Neuronal stem cell (in vitro differentiated cells): ENCODE data around the gene IL18BP.

Source experiments
- DNase-seq: peaks from one replicate; pipeline ENCODE4 v3.0.0-alpha.2; 2013; ENCODE audit warnings: low spot score
- H2AFZ ChIP-seq: one replicate; pipeline ENCODE4 v1.6.1; 2013; ENCODE audit warnings: mild to moderate bottlenecking, low read length, inconsistent platforms
- H2AK5ac ChIP-seq: 2 replicates; pipeline ENCODE4 v1.6.1; 2013; ENCODE audit warnings: low read depth, mild to moderate bottlenecking, inconsistent platforms, low read length, moderate library complexity, mixed read lengths
- H2BK120ac ChIP-seq: 2 replicates; pipeline ENCODE4 v1.6.1; 2013; ENCODE audit warnings: low read depth, mild to moderate bottlenecking, inconsistent platforms, low read length, moderate library complexity, mixed read lengths
- H2BK12ac ChIP-seq: one replicate; pipeline ENCODE4 v1.6.1; 2013; ENCODE audit warnings: low read length, inconsistent platforms
- H2BK15ac ChIP-seq: 2 replicates; pipeline ENCODE4 v1.6.1; 2013; ENCODE audit warnings: mild to moderate bottlenecking, low read length, inconsistent platforms, mixed read lengths
- H2BK5ac ChIP-seq: one replicate; pipeline ENCODE4 v1.6.1; 2013; ENCODE audit warnings: inconsistent platforms, mild to moderate bottlenecking, low read length, moderate library complexity
- H3K14ac ChIP-seq: one replicate; pipeline ENCODE4 v1.6.1; 2013; ENCODE audit warnings: low read length, inconsistent platforms
- H3K18ac ChIP-seq: 2 replicates; pipeline ENCODE4 v1.6.1; 2013; ENCODE audit warnings: low read length, inconsistent platforms
- H3K23ac ChIP-seq: 2 replicates; pipeline ENCODE4 v1.6.1; 2013; ENCODE audit warnings: low read depth, mild to moderate bottlenecking, mixed read lengths, low read length, inconsistent platforms; ENCODE audit not compliant: poor library complexity
- H3K27ac ChIP-seq: replicated peaks from 3 replicates; pipeline ENCODE4 v1.5.1; 2013; ENCODE audit warnings: low read length, inconsistent platforms
- H3K27me3 ChIP-seq, 3 experiments: 2 replicates each; pipeline ENCODE4 v1.6.1; 2013; ENCODE audit warnings: low read length in 3 of 3, mild to moderate bottlenecking in 2 of 3, inconsistent platforms in 1 of 3, low read depth in 1 of 3, mixed read lengths in 1 of 3, moderate library complexity in 1 of 3; ENCODE audit not compliant: control insufficient read depth in 3 of 3, insufficient read depth in 3 of 3
- H3K36me3 ChIP-seq, 2 donors: replicated peaks in 1 of 2; 2 replicates each; pipeline ENCODE4 v1.6.1; 2013; ENCODE audit warnings: low read length in 2 of 2; ENCODE audit not compliant: control insufficient read depth in 2 of 2, insufficient read depth in 2 of 2
- H3K4ac ChIP-seq: 2 replicates; pipeline ENCODE4 v1.6.1; 2013; ENCODE audit warnings: inconsistent platforms, mild to moderate bottlenecking, low read length, moderate library complexity
- H3K4me1 ChIP-seq, 2 donors: 1 replicate in 1 of 2; 2 replicates in 1 of 2; pipeline ENCODE4 v1.6.1; 2013; ENCODE audit warnings: low read length in 2 of 2, low read depth in 1 of 2; ENCODE audit not compliant: control insufficient read depth in 2 of 2, insufficient read depth in 1 of 2
- H3K4me2 ChIP-seq: one replicate; pipeline ENCODE4 v1.6.1; 2013; ENCODE audit warnings: mild to moderate bottlenecking, low read length, inconsistent platforms; ENCODE audit not compliant: insufficient read depth, poor library complexity, severe bottlenecking
- H3K4me3 ChIP-seq, 2 donors: 2 replicates each; pipeline ENCODE4 v1.5.1; 2013; ENCODE audit warnings: low read length in 2 of 2, mild to moderate bottlenecking in 2 of 2, inconsistent platforms in 1 of 2, moderate library complexity in 1 of 2
- H3K79me1 ChIP-seq: one replicate; pipeline ENCODE4 v1.6.1; 2013; ENCODE audit warnings: low read depth, mild to moderate bottlenecking, inconsistent platforms, low read length, moderate library complexity
- H3K9ac ChIP-seq: one replicate; pipeline ENCODE4 v1.6.1; 2013; ENCODE audit warnings: mild to moderate bottlenecking, low read depth, low read length, inconsistent platforms; ENCODE audit not compliant: poor library complexity
- H3K9me3 ChIP-seq, 2 donors: replicated peaks in 1 of 2; 2 replicates each; pipeline versions ENCODE3 to v1.6.1; 2013; ENCODE audit warnings: low read length in 2 of 2, mild to moderate bottlenecking in 2 of 2, inconsistent platforms in 1 of 2, low read depth in 1 of 2, mixed read lengths in 1 of 2, moderate library complexity in 1 of 2; ENCODE audit not compliant: control insufficient read depth in 2 of 2, insufficient read depth in 1 of 2
- H4K8ac ChIP-seq: one replicate; pipeline ENCODE4 v1.6.1; 2013; ENCODE audit warnings: low read depth, mild to moderate bottlenecking, inconsistent platforms, low read length, moderate library complexity
- H4K91ac ChIP-seq: one replicate; pipeline ENCODE4 v1.6.1; 2013; ENCODE audit warnings: low read length, low read depth, mild to moderate bottlenecking, inconsistent platforms; ENCODE audit not compliant: poor library complexity
- WGBS, 2 donors: extraction: QIAGEN DNeasy Blood & Tissue Kit; methylation state at CpG; one replicate each; pipeline ENCODE4 v1.1.7; 2013; ENCODE audit warnings: missing lambda C conversion rate in 2 of 2, mixed read lengths in 1 of 2; ENCODE audit not compliant: insufficient read length in 2 of 2, insufficient replicate concordance in 1 of 2; ENCODE audit errors: extremely low coverage in 2 of 2; 5-methylcytosine and 5-hydroxymethylcytosine counted together

Gene IL18BP

DNA sequence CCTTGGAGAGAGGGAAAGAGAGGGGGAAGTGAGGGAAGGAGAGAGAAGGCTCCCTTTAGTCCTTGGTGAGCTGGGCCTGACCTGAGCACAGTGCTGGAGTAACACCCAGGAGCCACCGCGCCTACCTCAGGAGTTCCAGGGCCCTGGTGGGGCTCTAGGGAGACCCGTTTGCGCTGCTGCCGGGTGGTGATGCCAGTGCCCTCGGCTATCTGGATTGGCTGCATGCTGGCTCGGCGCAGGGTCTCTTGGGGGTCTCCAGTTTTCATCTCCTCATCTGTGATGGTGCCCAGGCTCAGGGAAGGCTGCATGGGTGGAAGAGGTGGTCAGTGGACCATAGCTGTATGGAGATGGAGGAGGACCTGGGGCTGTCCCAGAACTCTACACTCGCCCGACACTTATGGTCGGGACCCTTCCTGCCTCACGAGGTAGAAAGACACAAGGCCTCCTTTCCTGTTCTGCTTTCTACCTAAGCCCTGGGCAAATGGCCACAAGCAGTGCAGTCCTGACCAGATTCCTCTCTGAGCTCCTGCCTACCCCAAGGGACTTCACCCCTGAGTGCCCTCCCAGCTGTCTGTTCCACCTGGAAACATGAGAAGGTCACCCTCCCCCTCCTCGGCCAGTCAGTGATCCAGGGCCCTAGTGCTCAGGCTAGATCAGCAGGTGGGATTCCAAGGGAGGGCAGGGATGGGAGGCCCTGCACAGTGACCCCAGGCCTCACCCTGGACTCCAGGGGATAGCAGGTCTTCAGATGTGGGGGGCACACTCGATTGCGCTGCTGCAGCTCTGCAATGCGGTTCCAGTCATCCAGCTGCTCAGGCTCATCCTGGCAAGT is 6.0 kb downstream of the IL18BP start:
- no peak overlapping the region for H4K91ac ChIP-seq
- H3K9me3 ChIP-seq = no peaks in the 10 kb centered on the region
- H2BK12ac ChIP-seq = no peak overlapping the region
- no peak overlapping the region for H3K27ac ChIP-seq
- H3K14ac ChIP-seq = no peak overlapping the region
- no peak overlapping the region for H3K18ac ChIP-seq
- no peak overlapping the region for H3K4me3 ChIP-seq
- H3K4me1 ChIP-seq = peaks cover 0 to 3% of the 10 kb centered on the region in 2 donors
- H2AFZ ChIP-seq = no peak overlapping the region
- H3K79me1 ChIP-seq = no peaks in the 10 kb centered on the region
- H3K23ac ChIP-seq = no peak overlapping the region
- H2BK15ac ChIP-seq = no peak overlapping the region
- no peaks in the 10 kb centered on the region for H3K27me3 ChIP-seq
- no peak overlapping the region for H2AK5ac ChIP-seq
- WGBS, 2 donors = no CpG with 5 or more reads among the region's 16 CpGs
- no peak overlapping the region for H2BK120ac ChIP-seq
- no peak overlapping the region for H3K9ac ChIP-seq
- no peak overlapping the region for H2BK5ac ChIP-seq
- peaks cover 80 to 99% of the 10 kb centered on the region in 2 donors for H3K36me3 ChIP-seq
- no peak overlapping the region for H4K8ac ChIP-seq
- H3K4ac ChIP-seq = no peak overlapping the region
- no peak overlapping the region for H3K4me2 ChIP-seq
- DNase-seq = no peak

DNA sequence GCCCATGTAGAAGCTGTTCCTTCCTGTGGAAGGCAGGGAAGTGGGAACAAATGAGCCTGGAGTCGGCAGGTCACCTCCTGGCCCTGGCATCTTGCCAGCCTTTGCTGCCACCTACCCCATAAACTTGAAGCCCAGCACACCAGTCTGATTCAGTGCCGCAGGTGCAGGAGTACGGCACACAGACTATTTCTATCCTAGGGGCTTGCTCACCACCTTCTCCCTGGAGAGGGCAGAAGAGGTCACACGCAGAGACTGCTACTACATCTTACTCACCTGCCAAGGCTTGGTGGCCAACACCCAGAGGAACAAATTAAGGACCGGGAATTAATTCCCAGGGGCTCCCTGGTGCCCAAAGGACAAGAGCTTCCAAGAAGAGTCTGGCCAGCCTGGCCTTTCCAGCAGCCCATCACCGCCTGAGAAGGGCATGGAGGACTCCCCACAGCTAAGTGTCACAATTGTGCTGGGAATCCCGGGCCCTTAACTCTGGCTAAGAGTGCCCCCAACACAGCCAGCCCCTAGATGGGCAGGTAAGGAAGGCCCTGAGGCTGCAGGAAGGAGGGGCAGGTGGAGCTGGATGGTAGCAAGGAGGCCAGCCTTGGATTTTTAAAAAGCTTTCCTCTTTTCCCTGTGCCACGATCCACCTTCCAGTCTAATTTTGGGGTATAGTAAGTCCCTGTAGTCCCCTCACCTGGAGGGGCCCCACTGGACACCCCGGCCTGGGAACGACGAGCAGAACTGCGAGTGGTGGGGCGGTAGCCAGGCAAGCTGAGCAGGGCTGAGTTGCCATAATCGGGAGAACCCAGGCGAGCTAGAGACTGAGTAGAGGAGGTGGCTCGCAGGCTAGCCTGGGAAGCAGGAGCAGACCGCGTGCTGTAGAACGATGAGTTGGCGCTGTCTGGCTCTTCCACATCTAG is 6.9 kb downstream of the IL18BP start:
- Histone ChIP-seq H3K27ac (no peak overlapping the region), H3K4me3 (no peak overlapping the region), H3K9me3 (no peaks in the 10 kb centered on the region), H2BK120ac (no peak overlapping the region), H3K9ac (no peak overlapping the region), H2AK5ac (no peak overlapping the region), H3K4me1 (peaks cover 0 to 3% of the 10 kb centered on the region in 2 donors), H3K27me3 (no peaks in the 10 kb centered on the region), H2BK12ac (no peak overlapping the region), H4K8ac (no peak overlapping the region), H3K4ac (no peak overlapping the region), H3K79me1 (no peaks in the 10 kb centered on the region), H2BK15ac (no peak overlapping the region), H3K14ac (no peak overlapping the region), H2BK5ac (no peak overlapping the region), H3K4me2 (no peak overlapping the region), H2AFZ (no peak overlapping the region), H3K36me3 (peaks cover 85 to 99% of the 10 kb centered on the region in 2 donors), H3K18ac (no peak overlapping the region), H4K91ac (no peak overlapping the region), H3K23ac (peak overlapping the region; percentile 15)
- no CpG with 5 or more reads among the region's 20 CpGs for WGBS, 2 donors
- DNase-seq = no peak

DNA sequence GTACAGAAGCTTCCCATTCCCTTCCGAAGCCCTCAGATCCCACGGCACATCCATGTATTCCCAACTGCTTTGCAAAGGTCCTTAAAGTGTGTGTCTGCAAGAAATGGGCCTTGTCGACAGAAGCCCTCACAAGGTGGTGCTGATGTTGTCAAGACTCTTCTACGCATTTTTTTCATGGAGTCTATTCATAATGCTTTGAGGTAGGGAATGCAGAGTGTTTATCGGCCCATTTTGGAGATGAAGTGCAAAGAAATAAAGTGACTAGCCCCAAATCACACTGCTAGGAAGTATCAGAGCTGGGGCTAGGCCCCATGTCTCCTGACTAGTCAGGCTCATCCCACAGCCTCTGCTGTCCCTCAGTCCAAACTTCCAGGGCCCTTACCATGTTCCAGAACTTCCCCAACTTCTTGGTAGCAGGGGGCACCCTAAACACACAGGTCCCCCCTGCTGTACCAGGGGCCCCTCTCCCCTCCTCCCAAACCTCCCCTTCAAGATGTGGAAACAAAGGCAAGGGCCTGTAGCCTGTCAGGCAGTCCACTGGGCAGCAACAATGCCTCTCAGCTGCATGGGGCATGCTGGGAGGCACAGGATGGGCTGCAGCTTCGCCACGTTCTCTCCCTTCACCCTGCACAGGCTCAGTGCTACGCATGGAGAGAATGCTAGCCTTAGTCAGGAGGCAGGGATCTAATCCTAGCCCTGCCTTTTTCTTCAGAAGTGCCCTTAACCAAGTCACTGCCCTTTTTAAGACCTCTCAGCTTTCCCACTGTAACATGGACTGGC is 7.8 kb downstream of the IL18BP start:
- H3K79me1 ChIP-seq = no peaks in the 10 kb centered on the region
- WGBS, 2 donors = no CpG with 5 or more reads among the region's 8 CpGs
- peak overlapping the region; percentile 89 for H4K91ac ChIP-seq
- no peak overlapping the region for H3K18ac ChIP-seq
- H3K36me3 ChIP-seq = peaks cover 86 to 99% of the 10 kb centered on the region in 2 donors
- no peak overlapping the region for H3K9ac ChIP-seq
- H3K27me3 ChIP-seq = no peaks in the 10 kb centered on the region
- H3K14ac ChIP-seq = no peak overlapping the region
- H3K4ac ChIP-seq = no peak overlapping the region
- peak overlapping the region; percentile 96 for H3K23ac ChIP-seq
- no peak overlapping the region for H2AK5ac ChIP-seq
- H3K4me3 ChIP-seq = no peak overlapping the region
- H4K8ac ChIP-seq = peak overlapping the region; percentile 20
- H2BK15ac ChIP-seq = no peak overlapping the region
- DNase-seq = no peak
- H3K9me3 ChIP-seq = no peaks in the 10 kb centered on the region
- no peak overlapping the region for H2AFZ ChIP-seq
- H3K27ac ChIP-seq = no peak overlapping the region
- H2BK12ac ChIP-seq = no peak overlapping the region
- no peak overlapping the region for H2BK5ac ChIP-seq
- H3K4me1 ChIP-seq = peaks cover 0 to 2% of the 10 kb centered on the region in 2 donors
- H2BK120ac ChIP-seq = no peak overlapping the region
- no peak overlapping the region for H3K4me2 ChIP-seq
